Central memory CD4-positive, alpha-beta T cell (primary cell): ENCODE results near the gene PAMR1.

Experiments
- DNase-seq: peaks from one replicate; pipeline ENCODE4 v3.0.0; 2022

Gene PAMR1

DNA sequence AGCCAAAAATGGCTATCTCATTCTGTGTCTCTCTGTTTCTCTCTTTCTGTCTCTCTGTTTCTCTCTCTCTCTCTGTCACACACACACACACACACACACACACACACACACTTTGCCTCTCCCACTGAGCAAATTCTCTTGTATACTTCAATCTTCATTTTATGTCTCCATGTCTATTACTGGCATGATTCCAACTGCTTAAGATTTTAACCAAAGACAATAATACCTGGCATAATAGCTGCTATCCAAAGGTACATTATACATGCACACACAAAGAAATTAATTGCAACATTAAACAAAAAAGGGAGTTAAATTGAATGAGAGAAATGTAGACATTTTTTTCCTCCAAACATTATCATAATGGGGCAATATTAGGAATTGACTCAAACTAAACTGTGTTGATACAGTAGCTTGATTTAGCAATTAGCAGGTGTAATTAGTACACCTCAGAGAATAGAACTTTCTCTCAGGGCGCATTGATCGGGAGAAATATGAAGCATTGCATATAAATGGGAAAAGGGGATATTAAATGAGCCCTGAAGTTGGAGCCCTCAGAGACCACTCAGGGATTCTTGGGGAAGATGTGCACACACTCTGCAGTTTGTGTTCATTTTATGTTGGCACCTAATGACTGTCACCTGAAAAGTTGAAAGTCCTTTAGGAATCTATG lies 88.7 kb downstream of the PAMR1 start:
- DNase-seq, result no peak

DNA sequence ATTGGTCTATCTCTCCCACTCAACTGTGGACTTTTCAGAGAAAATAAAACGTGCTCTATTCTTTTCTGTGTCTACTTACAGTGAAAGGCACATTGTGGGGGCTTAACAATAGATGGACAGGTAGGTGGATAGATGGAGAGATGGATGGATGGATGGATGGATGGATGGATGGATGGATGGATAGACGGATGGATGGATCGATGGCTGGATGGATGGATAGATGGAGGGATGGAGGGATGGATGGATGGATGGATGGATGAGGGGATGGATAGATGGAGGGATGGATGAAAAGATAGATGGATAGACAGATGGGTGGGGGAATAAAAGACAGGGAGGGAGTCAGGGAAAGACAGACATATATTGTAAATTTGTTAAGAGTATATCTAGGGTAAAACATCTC lies 91.8 kb downstream of the PAMR1 start:
- no peak for DNase-seq

DNA sequence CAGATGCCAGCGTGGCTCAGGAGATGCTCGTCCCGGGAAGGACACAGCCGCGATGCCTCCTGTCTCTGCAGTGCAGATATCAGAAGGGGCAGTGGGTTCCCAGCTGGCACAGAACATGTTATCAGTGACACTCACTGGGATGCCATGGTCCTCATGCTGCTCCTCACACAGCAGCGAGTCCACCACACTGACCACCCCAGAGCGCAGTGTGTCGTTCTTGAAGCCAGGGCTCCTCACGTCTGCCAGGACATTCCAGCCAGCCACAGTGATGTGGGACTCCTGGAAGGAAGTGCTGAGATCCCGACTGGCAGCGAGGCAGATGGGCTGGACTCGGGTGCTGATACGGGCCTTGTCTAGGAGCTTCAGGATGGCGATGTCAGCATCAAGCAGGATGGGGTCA lies 93.0 kb downstream of the PAMR1 start:
- DNase-seq, result no peak

DNA sequence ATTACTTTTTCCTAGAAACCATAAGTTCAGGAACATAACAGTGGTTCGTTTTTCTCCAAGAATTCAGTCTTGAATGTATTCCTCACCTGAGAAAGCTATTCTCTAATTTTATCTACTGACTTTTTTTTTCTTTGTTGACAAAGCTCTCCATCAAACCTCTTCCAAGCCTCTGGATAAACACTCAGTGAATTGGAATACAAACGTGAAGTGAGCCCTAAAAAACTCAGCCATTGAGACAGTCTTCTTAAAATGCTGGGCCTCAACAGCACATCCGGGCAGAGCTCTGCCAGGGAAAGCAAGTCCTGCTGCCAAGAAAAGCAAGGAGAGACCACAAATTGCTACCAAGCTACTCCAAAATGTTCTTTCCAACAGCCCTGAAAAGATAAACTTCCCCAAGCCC lies 98.3 kb downstream of the PAMR1 start:
- DNase-seq, result no peak

DNA sequence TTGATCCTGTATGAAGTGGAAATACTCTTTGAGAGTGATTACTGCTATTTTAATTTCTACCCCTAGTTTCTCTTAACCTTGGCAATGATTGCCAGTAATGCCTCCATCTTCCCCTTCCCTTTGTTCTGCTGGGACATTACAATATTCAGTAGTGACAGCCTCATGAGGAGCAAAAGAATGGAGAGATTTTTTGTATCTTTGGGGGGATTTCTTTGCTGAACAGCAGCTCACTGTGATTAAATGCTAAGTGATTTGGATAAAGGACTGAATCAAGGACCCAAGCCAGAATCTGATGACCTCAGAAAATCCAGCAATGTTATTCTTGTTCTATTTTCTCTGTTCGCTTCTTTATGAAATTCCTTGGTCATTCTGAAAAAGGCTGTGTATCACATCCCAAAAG lies 99.1 kb downstream of the PAMR1 start:
- DNase-seq, result no peak

DNA sequence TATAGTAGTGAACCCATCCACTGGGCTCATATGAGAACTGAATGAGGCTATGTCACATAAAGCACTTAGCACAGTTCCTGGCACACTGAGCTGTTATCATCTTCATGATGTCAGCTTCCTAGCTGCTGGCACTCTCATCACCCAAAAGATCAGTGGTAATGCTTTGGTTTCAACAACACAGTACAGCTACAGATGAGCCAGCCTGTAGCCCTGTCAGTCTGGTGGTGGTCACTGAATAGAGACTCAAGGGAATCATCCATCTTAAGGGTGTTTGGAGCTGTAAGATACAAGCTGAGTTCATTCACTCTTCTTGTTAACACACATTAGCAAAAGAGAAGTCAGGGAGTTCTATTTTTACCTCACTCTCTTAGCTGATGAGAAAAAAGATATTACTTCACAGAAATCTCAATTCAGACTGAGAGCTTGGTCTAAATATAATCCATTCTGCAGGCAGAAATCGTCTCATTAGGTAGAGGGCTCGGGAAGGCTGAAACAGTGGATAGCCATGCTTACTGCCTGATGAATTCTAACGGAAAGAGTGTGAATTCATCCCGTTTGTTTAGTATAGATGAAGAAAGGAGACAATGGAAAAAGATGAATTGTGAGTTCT lies 99.7 kb downstream of the PAMR1 start:
- DNase-seq, result no peak

DNA sequence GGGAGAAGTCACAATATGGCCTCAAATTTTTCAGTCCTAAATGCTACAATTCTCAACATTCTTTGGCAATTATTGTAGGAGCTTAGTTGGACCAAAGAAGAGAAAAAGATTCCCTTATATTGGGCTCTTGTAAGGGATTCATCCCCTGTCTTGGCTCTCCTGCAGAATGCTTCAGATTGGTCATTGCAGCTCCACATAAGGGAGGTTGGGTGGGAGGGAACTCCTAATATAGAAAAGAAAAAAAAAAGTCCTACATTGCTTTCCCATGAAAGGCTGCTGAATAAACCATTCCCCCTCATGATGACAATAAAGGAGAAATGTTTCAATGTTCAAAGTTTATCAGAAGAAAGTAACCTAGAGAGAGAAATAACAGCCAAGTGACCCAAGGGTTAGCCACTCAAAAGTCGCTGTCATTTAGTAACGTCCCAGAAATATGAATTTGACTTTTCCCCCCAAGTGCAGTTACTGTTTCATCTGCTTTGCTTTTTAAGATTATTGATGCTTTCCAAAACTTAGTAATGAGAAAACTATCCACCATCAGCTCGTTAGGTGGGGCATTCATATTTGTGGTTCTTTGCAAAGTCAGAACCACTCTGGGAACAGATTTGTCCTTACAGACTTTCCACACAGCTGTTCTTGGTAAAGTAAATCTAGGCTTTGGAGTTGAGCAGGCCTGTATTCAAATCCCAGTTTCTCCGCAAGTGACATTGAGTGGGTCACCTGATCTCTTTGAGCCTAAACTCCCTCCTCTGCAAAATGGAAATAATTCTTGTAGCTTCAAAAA lies 101.1 kb downstream of the PAMR1 start:
- no peak for DNase-seq

DNA sequence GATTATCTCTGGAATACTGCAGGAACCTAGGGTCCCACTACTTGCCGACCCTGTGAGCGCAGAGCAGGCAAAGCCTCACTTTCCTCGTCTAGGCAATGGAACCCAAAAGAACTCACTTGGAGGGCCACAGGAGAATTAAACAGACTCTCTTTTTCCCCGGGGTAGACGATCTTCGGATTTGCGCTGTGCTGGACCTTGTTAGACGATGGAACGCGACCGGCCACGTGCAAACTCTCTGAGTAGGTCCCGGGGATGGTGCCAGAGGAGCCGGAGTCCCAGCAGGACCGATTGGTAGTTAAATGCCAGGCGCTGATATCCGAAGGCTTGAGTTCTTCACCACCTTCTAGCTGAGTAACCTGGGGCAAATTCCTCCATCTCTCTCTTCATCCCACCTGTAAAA lies 105.0 kb downstream of the PAMR1 start:
- DNase-seq, result no peak

DNA sequence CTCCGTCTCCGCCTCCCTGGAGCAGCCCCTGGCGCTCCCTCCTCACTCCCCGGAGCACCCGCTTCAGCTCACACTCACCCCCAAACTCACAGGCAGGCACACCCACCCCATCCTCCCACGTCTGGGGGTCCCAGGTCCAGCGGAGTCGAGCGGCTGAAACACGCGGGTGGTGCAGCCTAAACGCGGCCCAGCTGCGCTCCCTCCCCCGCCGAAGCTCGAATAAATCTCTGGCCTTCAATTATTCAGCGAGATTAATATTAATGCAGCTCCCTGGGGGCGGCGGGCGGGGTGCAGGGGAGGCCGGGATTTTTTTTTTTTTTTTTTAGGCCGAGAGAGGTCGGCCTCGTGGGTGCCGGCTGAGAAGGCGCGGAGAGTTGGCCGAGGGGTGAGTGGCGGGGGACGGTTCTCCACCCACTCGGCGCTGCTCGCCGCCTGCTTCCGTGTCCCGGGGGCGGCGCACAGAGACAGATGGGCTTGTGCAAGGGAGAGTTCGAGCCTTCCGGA lies 105.5 kb downstream of the PAMR1 start:
- no peak for DNase-seq

DNA sequence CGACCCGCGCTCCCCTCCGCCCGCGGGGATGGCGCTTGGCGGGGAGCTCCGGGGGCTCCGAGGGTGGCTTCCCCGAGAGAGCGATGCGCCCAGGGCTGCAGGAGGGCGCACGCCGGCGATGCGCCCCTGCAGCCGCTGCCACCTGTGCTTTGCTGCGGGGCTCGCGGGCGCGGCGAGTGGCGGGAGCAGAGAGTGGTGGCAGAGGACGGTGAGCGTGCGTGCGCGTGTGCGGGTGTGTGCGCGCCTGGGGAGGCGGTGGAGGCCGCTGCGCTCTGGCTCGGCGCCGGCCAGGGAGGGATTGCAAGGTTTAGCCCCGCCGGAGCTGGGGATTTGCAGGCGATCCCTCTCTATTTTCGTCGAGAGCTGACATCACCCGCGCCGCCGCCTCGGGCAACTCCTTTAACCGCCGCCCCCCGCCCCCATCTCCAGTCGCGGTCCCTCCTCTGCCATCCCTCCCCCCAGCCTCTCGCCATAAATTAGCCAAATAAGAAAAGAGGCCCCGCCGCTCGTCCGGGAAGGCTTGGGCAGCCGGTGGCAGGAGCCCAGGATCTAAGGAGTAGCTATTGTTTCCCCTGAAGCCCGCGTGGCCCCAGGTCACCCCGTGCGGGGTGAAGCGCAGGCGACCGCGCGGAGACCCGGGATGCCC lies 106.1 kb downstream of the PAMR1 start, which contains the start of gene SLC1A2:
Gene SLC1A2, minus strand, starts transcription at position 375 of the 646 bp plus-strand sequence. CDS start 592 bp downstream, outside the sequence.
- no peak for DNase-seq

DNA sequence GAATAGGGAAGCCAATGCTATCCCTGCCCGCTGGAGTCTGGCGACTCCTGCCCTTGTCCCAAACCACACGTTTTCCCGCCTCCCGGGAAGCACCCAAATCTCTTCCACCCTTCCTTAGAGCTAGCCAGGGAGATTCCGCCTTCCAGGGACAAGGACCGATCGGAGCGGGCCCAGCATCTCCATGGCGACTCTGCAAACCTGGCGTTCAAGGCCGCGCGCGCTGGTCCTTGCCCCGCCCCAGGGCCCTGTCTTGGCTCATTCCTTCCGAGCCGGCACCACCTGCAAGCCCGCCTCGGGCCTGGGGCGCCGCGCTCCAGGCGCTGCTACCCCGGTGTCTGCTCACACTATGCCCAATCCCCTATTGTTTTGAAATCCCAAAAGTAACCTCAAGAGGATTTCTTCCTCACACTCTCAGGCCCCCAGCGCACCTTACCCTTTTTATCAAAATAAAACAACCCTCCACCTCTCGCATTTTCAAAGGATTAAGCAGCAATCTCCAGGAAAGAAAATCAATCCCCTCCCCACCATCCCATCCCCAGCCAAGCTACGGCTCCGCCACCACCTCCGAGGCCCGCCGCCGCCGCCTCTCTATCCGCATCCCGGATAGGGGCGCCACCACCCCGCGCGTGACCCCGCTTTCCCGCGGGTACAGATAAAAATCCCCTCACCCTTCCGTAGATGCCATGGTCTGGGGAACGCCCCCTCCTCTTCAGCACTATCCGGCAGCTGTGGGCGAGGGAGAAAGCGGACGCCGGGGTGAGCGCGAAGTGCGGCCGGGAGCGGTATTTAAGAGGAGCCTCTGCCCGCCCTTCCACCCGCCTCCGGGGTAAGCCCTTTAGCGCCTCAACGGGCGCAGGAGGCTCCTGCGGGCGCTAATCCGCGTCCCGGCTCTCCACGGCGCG lies 106.9 kb downstream of the PAMR1 start:
- no peak for DNase-seq

DNA sequence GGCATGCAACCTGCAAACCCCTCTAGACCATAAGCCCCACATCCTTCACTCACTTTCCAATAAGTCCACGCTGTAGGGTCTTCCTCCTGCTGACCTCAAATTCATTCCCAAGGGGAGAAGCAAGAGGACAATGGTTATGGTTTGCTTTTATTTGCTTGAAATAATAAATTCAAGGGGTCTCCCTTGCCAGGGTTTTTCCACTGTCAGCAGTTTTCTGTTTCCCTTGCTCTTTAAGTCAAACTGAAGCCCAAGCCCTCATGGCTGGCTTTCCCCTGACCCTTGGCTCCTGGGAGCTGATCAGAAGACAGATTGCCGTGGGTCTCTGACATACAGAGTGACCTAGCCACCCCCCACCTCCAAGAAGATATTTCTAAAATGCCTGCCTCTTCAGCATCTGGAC lies 109.9 kb downstream of the PAMR1 start:
- DNase-seq, result no peak

DNA sequence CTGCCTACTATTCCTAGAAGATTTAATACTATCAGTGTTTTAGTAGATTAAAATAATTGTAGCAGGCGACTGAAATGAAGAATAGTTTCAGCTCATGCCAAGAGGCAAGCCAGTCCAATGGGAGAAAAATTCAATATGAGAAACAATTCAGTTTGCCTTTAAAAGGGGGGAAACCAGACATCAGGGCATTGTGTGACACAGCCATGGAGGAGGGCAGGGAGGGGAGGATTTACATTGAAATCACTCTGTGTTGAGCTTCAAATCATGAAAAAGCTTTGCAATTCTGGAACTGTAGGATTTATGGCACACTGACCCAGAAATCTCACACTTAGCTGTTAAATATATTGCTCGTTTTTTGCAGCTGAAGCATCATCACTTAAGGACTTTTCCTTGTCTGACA lies 110.6 kb downstream of the PAMR1 start:
- no peak for DNase-seq

DNA sequence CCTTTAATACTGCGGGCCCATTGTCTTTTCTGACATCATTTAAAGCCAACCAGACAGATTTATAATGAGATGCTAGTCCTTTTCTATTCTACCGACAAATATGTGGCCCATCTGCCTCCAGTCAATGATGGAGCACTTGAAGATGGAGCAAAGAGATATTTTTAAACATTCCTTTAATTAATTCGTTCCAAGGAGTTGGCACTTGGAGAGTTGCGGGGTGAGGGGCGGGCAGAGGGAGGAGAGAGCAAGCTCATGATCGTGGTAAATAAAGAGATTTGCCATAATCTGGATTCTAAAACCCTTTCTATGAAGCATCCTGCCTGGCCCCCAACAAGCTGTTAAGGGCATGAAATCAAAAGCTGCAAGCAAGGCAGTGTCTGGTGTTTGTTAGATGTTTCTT lies 111.1 kb downstream of the PAMR1 start:
- DNase-seq, result no peak

DNA sequence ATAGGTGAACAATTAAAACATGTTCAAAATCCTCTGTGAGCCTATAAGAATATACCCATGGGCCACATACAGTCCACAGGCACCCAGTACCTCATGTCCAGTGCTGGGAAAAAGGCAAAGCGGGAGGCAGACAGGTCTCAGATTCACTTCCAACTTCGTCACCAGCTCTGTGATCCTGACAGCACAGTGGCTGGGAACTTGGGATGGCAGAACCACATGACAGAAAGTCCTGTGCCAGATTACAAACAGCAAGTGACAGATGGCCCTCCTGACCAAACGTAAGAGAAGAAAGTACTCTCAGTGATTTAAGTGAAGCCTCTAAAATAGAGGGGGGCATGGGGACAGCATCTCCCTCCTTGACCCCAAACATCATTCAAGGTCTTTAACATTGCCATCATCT lies 111.8 kb downstream of the PAMR1 start:
- DNase-seq, result no peak

DNA sequence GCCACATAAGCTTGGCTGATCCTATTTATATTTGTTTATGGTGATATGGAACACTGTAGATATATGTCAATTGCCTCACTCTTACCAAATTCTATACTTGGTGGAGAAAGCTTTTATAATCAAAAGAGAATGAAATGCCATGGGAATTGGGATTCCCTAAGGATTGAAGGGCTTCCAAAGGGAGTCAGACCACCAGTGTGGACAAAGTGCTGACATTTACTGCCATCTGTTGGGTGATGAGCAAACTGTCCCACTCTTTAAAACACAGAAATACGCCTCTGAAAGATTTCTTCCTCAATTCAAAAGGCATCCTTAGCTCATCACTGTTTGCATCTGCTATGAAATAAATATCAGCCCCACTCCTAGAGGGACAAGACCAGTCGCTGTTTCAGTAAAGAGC lies 113.1 kb downstream of the PAMR1 start:
- DNase-seq, result no peak

DNA sequence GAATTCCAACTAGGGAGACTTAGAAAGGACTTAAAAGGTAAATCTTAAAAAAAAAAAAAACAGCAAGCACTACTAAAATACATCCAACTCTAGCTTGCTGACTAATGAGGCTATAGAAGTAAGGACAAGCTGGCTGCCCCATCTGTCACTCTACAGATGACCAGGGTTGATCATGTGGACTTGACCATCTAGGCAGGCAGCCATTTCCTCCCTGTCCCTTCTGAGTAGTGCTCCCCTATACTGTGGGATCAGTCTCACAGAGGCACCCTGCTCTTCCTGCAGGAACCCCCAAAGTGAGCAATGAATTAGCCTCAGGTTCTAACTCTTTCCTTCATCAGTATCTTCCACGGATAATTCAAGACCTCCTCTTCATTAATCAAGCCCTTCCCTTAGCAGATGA lies 118.4 kb downstream of the PAMR1 start:
- no peak for DNase-seq

DNA sequence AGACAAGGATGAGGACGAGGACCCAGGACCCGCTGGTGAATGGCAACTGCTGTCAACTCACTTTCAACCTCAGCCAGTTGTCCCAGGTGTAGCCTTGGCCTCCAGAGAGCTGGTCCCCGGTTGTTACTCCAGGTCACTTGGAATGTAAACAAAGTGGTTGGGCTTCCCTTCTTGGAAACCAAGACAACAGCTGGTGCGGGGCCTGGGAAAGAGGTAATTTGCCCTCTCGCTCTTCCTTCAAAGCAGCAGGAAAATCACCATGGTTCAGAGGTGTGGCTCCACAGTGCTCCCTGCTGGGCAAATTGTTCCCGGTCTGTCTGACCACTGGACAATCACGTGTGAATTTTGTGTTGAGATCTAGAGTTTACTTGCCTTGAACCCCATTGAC lies 121.0 kb downstream of the PAMR1 start:
- no peak for DNase-seq

DNA sequence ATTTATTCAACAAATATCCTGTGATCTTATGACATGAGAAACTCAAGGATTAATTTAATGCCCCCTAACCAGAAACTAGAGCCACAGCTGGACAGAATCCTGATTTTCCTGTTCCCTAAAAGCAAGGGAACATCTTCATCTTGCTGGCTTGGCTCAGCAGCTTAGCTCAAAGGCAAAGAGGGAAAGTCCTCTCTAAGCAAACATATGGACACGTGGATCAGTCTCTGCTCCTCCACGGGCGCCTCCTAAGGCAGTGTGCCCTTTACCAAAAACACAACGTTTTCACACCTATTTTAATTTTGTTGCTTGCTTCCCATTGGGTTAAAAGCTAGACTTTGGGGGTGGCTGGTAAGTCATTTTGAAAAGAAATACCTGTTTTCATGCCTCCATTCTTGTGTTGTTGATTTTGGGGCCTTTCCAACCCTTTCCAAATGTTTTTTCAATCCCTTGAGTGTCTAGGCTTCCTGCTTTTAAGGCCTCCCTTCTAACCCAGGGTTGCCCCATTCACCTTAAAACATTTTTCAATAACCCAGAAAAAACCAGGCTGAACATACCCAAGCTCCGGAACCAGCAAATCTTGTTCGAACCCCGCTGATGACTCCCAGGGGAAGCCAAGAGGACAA lies 121.5 kb downstream of the PAMR1 start:
- no peak for DNase-seq

DNA sequence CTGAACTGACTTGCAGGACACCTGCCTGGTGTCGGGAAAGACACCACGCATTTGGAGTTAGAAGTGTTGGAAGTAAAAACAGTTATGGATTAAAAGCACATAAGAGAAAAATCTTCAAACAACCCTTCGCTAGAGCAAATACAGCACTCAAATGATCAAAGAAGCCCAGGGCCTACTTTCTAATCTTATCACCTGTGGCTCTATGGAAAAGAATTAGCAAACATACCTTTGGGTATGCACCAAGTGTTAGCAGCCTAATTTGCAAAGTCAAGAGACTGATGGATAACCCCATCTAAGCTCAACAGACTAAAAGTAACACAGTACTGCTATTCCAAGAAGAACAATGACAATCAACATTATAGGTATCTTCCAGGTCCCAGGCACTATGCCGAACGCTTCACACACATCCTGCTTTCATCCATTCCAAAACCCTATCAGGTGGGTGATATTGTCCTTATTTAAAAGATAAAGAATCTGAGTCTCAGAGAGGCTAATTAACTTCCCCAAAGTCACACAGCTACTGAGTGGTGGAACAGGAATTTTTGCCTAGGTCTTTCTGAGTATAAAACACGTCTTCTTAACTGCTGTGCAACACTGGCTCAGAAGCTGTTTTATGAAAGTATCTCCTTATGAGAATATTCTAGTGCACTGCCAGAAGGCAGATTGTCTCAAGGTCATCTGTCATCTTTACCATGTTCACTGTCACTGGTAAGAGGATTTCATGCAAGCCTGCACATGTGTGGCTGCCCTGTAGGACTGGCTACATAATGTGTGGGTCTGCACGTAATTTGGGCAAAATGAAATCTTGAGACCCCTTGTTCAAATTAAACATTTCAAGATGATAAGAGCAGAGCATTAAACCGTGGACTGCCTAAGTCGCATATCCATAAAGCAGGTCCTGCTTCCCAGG lies 122.4 kb downstream of the PAMR1 start:
- no peak for DNase-seq

DNA sequence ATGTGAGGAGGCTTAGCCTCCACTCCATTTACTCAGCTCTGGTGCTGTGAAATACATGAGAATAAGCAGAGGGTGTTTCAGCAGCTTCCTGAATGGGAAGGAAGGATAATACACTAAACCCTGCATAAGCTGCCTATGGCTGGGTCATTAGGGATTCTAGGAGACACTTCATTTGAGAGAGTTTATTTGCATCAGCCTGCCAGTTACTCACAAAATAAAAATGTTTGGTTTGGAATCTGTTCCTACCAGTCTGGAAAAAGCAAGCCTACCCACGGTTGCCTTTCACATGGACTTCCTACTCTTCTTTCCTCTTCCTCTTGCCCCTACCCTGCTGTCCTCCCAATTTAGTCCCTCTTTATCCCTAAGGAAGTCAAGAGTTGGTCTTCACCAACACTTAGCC lies 126.5 kb downstream of the PAMR1 start:
- no peak for DNase-seq
